IMR-90 (cell line): ENCODE results near the gene AFDN. TPM values are rescaled to one million over a fixed set of nuclear protein-coding genes. Genes with fewer than 3 reads are reported as not detected.

Experiments used
- ATAC-seq: fragments of 200-7000 bp; cut with Tn5 transposase; 2 replicates; pipeline ENCODE4 v1.9.1; 2020; ENCODE audit warnings: low read depth, mild to moderate bottlenecking, moderate library complexity
- BruUV-seq: library from RNA; stranded (reverse); fragments of 400-500 nt; replicated peaks from 2 replicates; lab custom pipeline; 2021; lab: Mats Ljungman, UMichigan
- CTCF ChIA-PET: fragments of 300-600 bp; formaldehyde crosslinking; extraction: SDS; loops from one replicate; lab custom pipeline; 2021; ENCODE audit warnings: antibody characterized with exemption; lab: Yijun Ruan, JAX
- POLR2A ChIA-PET: fragments of 300-600 bp; sonication (Branson Sonifier 250); formaldehyde crosslinking; loops from one replicate; lab custom pipeline; 2022; ENCODE audit warnings: antibody characterized with exemption; ENCODE audit not compliant: unreplicated experiment; lab: Charles Lee
- DNase-seq: peaks from one replicate; pipeline ENCODE4 v3.0.0; 2013
- H2AFZ ChIP-seq: replicated peaks from 2 replicates; pipeline ENCODE3; 2013; ENCODE audit warnings: low read length, mild to moderate bottlenecking; ENCODE audit not compliant: poor library complexity
- H2AK5ac ChIP-seq: 2 replicates; pipeline ENCODE4 v1.6.1; 2013; ENCODE audit warnings: low read depth, low read length, inconsistent platforms
- H2AK9ac ChIP-seq: replicated peaks from 2 replicates; pipeline ENCODE3; 2013; ENCODE audit warnings: mild to moderate bottlenecking, low read depth, low read length, moderate library complexity; ENCODE audit not compliant: poor library complexity
- H2BK120ac ChIP-seq: 2 replicates; pipeline ENCODE4 v1.6.1; 2013; ENCODE audit warnings: low read depth, low read length, inconsistent platforms
- H2BK15ac ChIP-seq: 3 replicates; pipeline ENCODE4 v1.6.1; 2013; ENCODE audit warnings: low read depth, low read length, inconsistent platforms
- H2BK20ac ChIP-seq: 2 replicates; pipeline ENCODE4 v1.6.1; 2013; ENCODE audit warnings: low read depth, mild to moderate bottlenecking, inconsistent platforms, low read length, moderate library complexity
- H2BK5ac ChIP-seq: 2 replicates; pipeline ENCODE4 v1.6.1; 2013; ENCODE audit warnings: mild to moderate bottlenecking, low read depth, low read length, inconsistent platforms; ENCODE audit not compliant: poor library complexity, severe bottlenecking
- H3K14ac ChIP-seq: replicated peaks from 2 replicates; pipeline ENCODE4 v1.6.1; 2013; ENCODE audit warnings: low read depth, low read length, inconsistent platforms
- H3K18ac ChIP-seq: 2 replicates; pipeline ENCODE4 v1.6.1; 2013; ENCODE audit warnings: low read depth, low read length, control low read depth
- H3K23ac ChIP-seq: 2 replicates; pipeline ENCODE4 v1.6.1; 2013; ENCODE audit warnings: low read depth, low read length, inconsistent platforms
- H3K27ac ChIP-seq: 2 replicates; pipeline ENCODE4 v1.5.1; 2013; ENCODE audit warnings: mild to moderate bottlenecking, control low read depth, low read length; ENCODE audit not compliant: insufficient read depth
- H3K27me3 ChIP-seq: 2 replicates; pipeline ENCODE4 v1.6.1; 2013; ENCODE audit warnings: low read length; ENCODE audit not compliant: control insufficient read depth, insufficient read depth
- H3K36me3 ChIP-seq: 2 replicates; pipeline ENCODE4 v1.6.1; 2013; ENCODE audit warnings: low read length, mixed read lengths; ENCODE audit not compliant: control insufficient read depth, insufficient read depth
- H3K4ac ChIP-seq: 2 replicates; pipeline ENCODE4 v1.6.1; 2013; ENCODE audit warnings: low read depth, low read length, inconsistent platforms
- H3K4me1 ChIP-seq: 2 replicates; pipeline ENCODE4 v1.6.1; 2013; ENCODE audit warnings: low read length, mixed read lengths; ENCODE audit not compliant: control insufficient read depth, insufficient read depth
- H3K4me2 ChIP-seq: 2 replicates; pipeline ENCODE4 v1.6.1; 2013; ENCODE audit warnings: low read depth, mild to moderate bottlenecking, control low read depth, low read length, moderate library complexity
- H3K4me3 ChIP-seq: 2 replicates; pipeline ENCODE4 v1.5.1; 2013; ENCODE audit warnings: low read depth, mild to moderate bottlenecking, control low read depth, low read length, moderate library complexity; ENCODE audit not compliant: insufficient read depth
- H3K56ac ChIP-seq: 2 replicates; pipeline ENCODE4 v1.6.1; 2013; ENCODE audit warnings: low read length, inconsistent platforms; ENCODE audit not compliant: insufficient read depth; ENCODE audit errors: extremely low read depth
- H3K79me1 ChIP-seq, 2 experiments: 2 replicates each; pipeline ENCODE4 v1.6.1; 2013; ENCODE audit warnings: low read length in 2 of 2, inconsistent platforms in 1 of 2, low read depth in 1 of 2
- H3K9ac ChIP-seq: 2 replicates; pipeline ENCODE4 v1.6.1; 2013; ENCODE audit warnings: low read depth, low read length, control low read depth
- H3K9me1 ChIP-seq: 2 replicates; pipeline ENCODE4 v1.6.1; 2013; ENCODE audit warnings: low read length, inconsistent platforms; ENCODE audit not compliant: insufficient read depth
- H3K9me3 ChIP-seq: 2 replicates; pipeline ENCODE4 v1.6.1; 2013; ENCODE audit warnings: low read length; ENCODE audit not compliant: control insufficient read depth, insufficient read depth
- H4K20me1 ChIP-seq: 2 replicates; pipeline ENCODE4 v1.6.1; 2013; ENCODE audit warnings: low read length, inconsistent platforms; ENCODE audit not compliant: insufficient read depth
- H4K5ac ChIP-seq: 2 replicates; pipeline ENCODE4 v1.6.1; 2013; ENCODE audit warnings: mild to moderate bottlenecking, low read depth, low read length, control low read depth
- H4K8ac ChIP-seq, 2 experiments: 2 replicates each; pipeline ENCODE4 v1.6.1; 2013; ENCODE audit warnings: low read depth in 2 of 2, low read length in 2 of 2, control low read depth in 1 of 2, inconsistent platforms in 1 of 2
- H4K91ac ChIP-seq: 2 replicates; pipeline ENCODE4 v1.6.1; 2013; ENCODE audit warnings: low read depth, low read length, inconsistent platforms; ENCODE audit not compliant: insufficient read depth
- BHLHE40 ChIP-seq: fragments of 150-350 bp; IDR thresholded peaks from 2 replicates; pipeline ENCODE4 v1.6.1; 2016; ENCODE audit warnings: mild to moderate bottlenecking, low read depth, low read length
- CTCF ChIP-seq: conservative IDR thresholded peaks from 2 replicates; pipeline ENCODE4 v1.5.1; 2012; ENCODE audit warnings: mild to moderate bottlenecking, low read depth, low read length, improper control_type of control experiment
- FOS ChIP-seq: fragments of 150-350 bp; IDR thresholded peaks from 2 replicates; pipeline ENCODE4 v1.6.1; 2016; ENCODE audit warnings: low read depth, low read length
- MXI1 ChIP-seq: IDR thresholded peaks from 2 replicates; pipeline ENCODE4 v1.6.1; 2012; ENCODE audit warnings: low read depth, mild to moderate bottlenecking, low read length, moderate library complexity, borderline replicate concordance
- RFX5 ChIP-seq: IDR thresholded peaks from 2 replicates; pipeline ENCODE4 v1.8.0; 2012; ENCODE audit warnings: low read depth, mild to moderate bottlenecking, low read length, moderate library complexity
- USF2 ChIP-seq: fragments of 150-350 bp; IDR thresholded peaks from 2 replicates; pipeline ENCODE4 v1.6.1; 2017; ENCODE audit warnings: mild to moderate bottlenecking, antibody characterized with exemption, low read length, low read depth
- WGBS, 2 experiments: methylation state at CpG; one replicate each; pipeline versions ENCODE4 v1.1.5 to v1.1.7; 2013; ENCODE audit warnings: missing lambda C conversion rate in 2 of 2; ENCODE audit not compliant: insufficient read length in 1 of 2; ENCODE audit errors: extremely low coverage in 2 of 2; 5-methylcytosine and 5-hydroxymethylcytosine counted together
- dilution Hi-C: fragments of 300-500 bp; cut with HindIII; formaldehyde crosslinking; loops from one replicate; pipeline ENCODE4 v1.14.3; 2018; ENCODE audit warnings: low sequenced_read_pairs; ENCODE audit not compliant: unreplicated experiment
- in situ Hi-C: fragments of 300-500 bp; cut with MboI; formaldehyde crosslinking; loops from 3 replicates; pipeline ENCODE4 v1.14.3; 2019; ENCODE audit warnings: low sequenced_read_pairs, inconsistent platforms, mixed read lengths
- intact Hi-C: fragments of 100-400 bp; cut with micrococcal nuclease; formaldehyde crosslinking; loops from 2 replicates; pipeline ENCODE4 v1.10.0; 2022
- polyA plus RNA-seq, 3 experiments: library from polyadenylated mRNA; depleted of rRNA; stranded (reverse); fragments of >200 nt; gene quantifications; 2 replicates each; pipeline ENCODE4 v1.2.3, GENCODE V29; 2012; ENCODE audit warnings: low replicate concordance in 1 of 3
- total RNA-seq: library from RNA; depleted of rRNA; stranded (reverse); fragments of >200 nt; gene quantifications from 2 replicates; pipeline ENCODE4 v1.2.3, GENCODE V29; 2012

The AFDN gene
- total and polyA plus RNA-seq, 2 of the 4 experiments (the other 2 are of a cell fraction): 11.6 to 20.8 TPM

- H2AFZ ChIP-seq: no peak overlapping the region
- H2AK9ac ChIP-seq: no peak overlapping the region
- H2BK20ac ChIP-seq: no peak overlapping the region
- TF ChIP-seq BHLHE40: no peak
- TF ChIP-seq FOS: no peak
- no peak for TF ChIP-seq MXI1
- TF ChIP-seq CTCF: no peak
- no peak for TF ChIP-seq RFX5
- no peak for TF ChIP-seq USF2
- ATAC-seq: no peak
- no TSS peak for BruUV-seq
- H3K27me3 ChIP-seq: no peaks in the 10 kb centered on the region
- H4K5ac ChIP-seq: no peak overlapping the region
- H4K20me1 ChIP-seq: no peaks in the 10 kb centered on the region
- no peaks in the 10 kb centered on the region for H3K79me1 ChIP-seq
- dilution Hi-C loops: no loop called here
- intact Hi-C loops: no loop called here
- POLR2A ChIA-PET: no interaction called here
- no peak overlapping the region for H3K9ac ChIP-seq
- H4K91ac ChIP-seq: no peak overlapping the region
- H3K36me3 ChIP-seq: no peaks in the 10 kb centered on the region
- H3K23ac ChIP-seq: no peak overlapping the region
- no peaks in the 10 kb centered on the region for H3K9me1 ChIP-seq
- no peaks in the 10 kb centered on the region for H3K4me1 ChIP-seq
- no peak overlapping the region for H3K56ac ChIP-seq
- H3K14ac ChIP-seq: no peak overlapping the region
- no peaks in the 10 kb centered on the region for H3K9me3 ChIP-seq
- H2AK5ac ChIP-seq: no peak overlapping the region
- no peak for DNase-seq
- no peak overlapping the region for H4K8ac ChIP-seq
- H2BK120ac ChIP-seq: no peak overlapping the region
- H2BK15ac ChIP-seq: no peak overlapping the region
- CTCF ChIA-PET: no interaction called here
- no peak overlapping the region for H3K4me3 ChIP-seq
- H3K27ac ChIP-seq: no peak overlapping the region
- in situ Hi-C loops: no loop called here
- no peak overlapping the region for H3K4me2 ChIP-seq
- no peak overlapping the region for H3K4ac ChIP-seq
- H3K18ac ChIP-seq: no peak overlapping the region
- H2BK5ac ChIP-seq: no peak overlapping the region
- 66% methylated on average over 11 of the region's 24 CpGs; no CpG with 5 or more reads in 1 of the 2 experiments for WGBS, 2 experiments
Observed at GRCh38 chr6:167804281-167805013, 22.3 kb upstream of the AFDN start.
